Measurements from ENCODE around the gene ITFG1. TPM values are rescaled to one million over a fixed set of nuclear protein-coding genes. Genes with fewer than 3 reads are reported as not detected.

Gene ITFG1
- total RNA-seq, 1 donor from 2014 or later, result 56.7 TPM

- H3K9me3 ChIP-seq, result no peaks in the 10 kb centered on the region
- H3K4me3 ChIP-seq, result no peak overlapping the region
- peaks cover 0 to 2% of the 10 kb centered on the region in 2 donors for H3K36me3 ChIP-seq
- intact Hi-C loops (cut with DNase I), result no loop called here
- DNase-seq (ENCODE audit: low spot score in 2 of 2), result no peak
- no peaks in the 10 kb centered on the region for H3K4me1 ChIP-seq
- no peak for TF ChIP-seq CTCF (IDR thresholded peaks at IDR 0.05)
- no peak overlapping the region for H3K27ac ChIP-seq
- no peaks in the 10 kb centered on the region for H3K27me3 ChIP-seq
These were observed 78.5 kb downstream of the ITFG1 start for GRCh38 chr16:47382362-47382761.

- no peak for DNase-seq (ENCODE audit: low spot score in 2 of 2)
- H3K27ac ChIP-seq, result no peak overlapping the region
- H3K4me1 ChIP-seq, result no peaks in the 10 kb centered on the region
- no peaks in the 10 kb centered on the region for H3K36me3 ChIP-seq
- no peak for TF ChIP-seq CTCF (IDR thresholded peaks at IDR 0.05)
- intact Hi-C loops (cut with DNase I), result no loop called here
- no peaks in the 10 kb centered on the region for H3K27me3 ChIP-seq
- H3K9me3 ChIP-seq, result no peaks in the 10 kb centered on the region
- H3K4me3 ChIP-seq, result no peak overlapping the region
These were observed 83.7 kb downstream of the ITFG1 start for GRCh38 chr16:47377154-47377553.

DNA sequence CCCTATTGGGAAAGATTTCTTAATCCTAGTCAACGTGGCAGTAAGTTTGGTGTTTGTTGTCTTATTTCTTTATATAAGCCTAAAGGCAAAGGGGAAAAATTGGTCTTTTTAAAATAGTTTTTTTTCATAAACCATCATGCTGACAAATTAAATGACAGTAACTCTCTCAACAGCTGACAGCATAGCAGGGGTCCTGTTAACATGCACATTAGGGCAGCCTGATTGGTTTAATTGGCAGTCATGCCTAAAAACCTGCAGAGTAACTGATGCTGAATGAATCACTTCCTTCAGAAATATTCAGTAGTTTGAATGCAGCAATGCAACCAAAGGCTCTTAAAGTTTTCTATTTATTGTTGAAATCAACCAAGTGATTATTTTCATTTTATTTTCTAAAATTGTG is 85.4 kb downstream of the ITFG1 start:
- Histone ChIP-seq H3K36me3 (peaks cover 0 to under 1% of the 10 kb centered on the region in 2 donors), H3K9me3 (no peaks in the 10 kb centered on the region), H3K27ac (no peak overlapping the region), H3K4me3 (no peak overlapping the region), H3K27me3 (no peaks in the 10 kb centered on the region), H3K4me1 (no peaks in the 10 kb centered on the region)
- intact Hi-C loops (cut with DNase I), result no loop called here
- no peak for TF ChIP-seq CTCF (IDR thresholded peaks at IDR 0.05)
- no peak for DNase-seq (ENCODE audit: low spot score in 2 of 2)

- H3K4me1 ChIP-seq, result no peaks in the 10 kb centered on the region
- no peak overlapping the region for H3K4me3 ChIP-seq
- intact Hi-C loops (cut with DNase I), result no loop called here
- no peaks in the 10 kb centered on the region for H3K27me3 ChIP-seq
- no peak for TF ChIP-seq CTCF (IDR thresholded peaks at IDR 0.05)
- H3K9me3 ChIP-seq, result no peaks in the 10 kb centered on the region
- H3K27ac ChIP-seq, result no peak overlapping the region
- no peak for DNase-seq (ENCODE audit: low spot score in 2 of 2)
- H3K36me3 ChIP-seq, result peaks cover 0 to 4% of the 10 kb centered on the region in 2 donors
These were observed 86.2 kb downstream of the ITFG1 start for GRCh38 chr16:47374629-47375028.

DNA sequence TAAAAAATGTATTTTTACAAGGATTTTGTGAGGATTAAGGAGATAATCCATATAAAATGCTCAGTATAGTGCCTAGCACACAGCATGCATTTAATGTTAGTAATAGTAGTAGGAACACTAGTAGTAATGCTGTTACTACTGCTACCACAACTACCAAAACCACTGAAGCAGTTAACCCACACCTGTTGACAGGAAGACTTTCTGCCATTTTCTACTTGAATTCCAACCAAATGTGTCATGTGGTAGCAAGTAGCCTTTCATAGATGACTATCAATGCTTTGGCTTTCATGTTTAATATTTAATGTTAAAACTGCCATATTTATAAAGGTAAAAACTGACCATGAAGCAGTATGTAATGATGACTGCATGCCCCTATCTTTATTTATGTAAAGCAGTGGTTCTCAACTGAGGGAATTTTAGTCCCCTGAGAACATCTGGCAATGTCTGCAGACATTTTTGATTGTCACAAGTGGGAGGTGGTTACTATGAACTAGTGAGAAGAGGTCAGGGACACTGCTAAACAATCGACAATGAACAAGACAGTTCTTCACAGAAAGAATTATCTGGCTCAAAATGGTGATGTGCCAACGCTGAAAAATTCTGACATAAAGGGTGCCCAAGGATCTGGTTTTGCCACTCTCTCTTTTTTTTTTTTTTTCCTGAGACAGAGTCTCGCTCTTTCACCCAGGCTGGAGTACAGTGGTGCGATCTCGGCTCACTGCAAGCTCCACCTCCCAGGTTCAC is 89.4 kb downstream of the ITFG1 start:
- H3K27me3 ChIP-seq, result no peaks in the 10 kb centered on the region

More for the DNA sequence above, 89.4 kb downstream of the ITFG1 start:
- Histone ChIP-seq H3K9me3 (no peaks in the 10 kb centered on the region), H3K36me3 (peaks cover 0 to 4% of the 10 kb centered on the region in 2 donors), H3K4me1 (no peaks in the 10 kb centered on the region), H3K27ac (no peak overlapping the region), H3K4me3 (no peak overlapping the region)
- intact Hi-C loops (cut with DNase I), result no loop called here
- TF ChIP-seq CTCF (IDR thresholded peaks at IDR 0.05), result no peak
- no peak for DNase-seq (ENCODE audit: low spot score in 2 of 2)

Data from ascending aorta (tissue), 2 donors.